Measurements from ENCODE around the gene VSTM4.

VSTM4 gene

GRCh38 chr10:49010865-49011264, 104.5 kb downstream of the VSTM4 start:
- Histone ChIP-seq H3K9ac (ENCODE audit: low read length) (no peak overlapping the region), H3K18ac (ENCODE audit: low read length) (no peak overlapping the region), H3K4ac (ENCODE audit: low read depth, low read length) (no peak overlapping the region), H3K23ac (ENCODE audit: low read length) (no peak overlapping the region), H2BK120ac (ENCODE audit: low read depth, low read length) (no peak overlapping the region), H3K27ac (ENCODE audit: low read depth, low read length) (no peak overlapping the region), H3K4me3 (ENCODE audit: low read length) (no peak overlapping the region), H4K5ac (ENCODE audit: low read length) (no peak overlapping the region), H3K4me2 (ENCODE audit: low read length) (no peak overlapping the region), H4K8ac (ENCODE audit: low read depth, low read length) (no peak overlapping the region), H3K56ac (ENCODE audit: low read length) (no peak overlapping the region), H3K36me3 (ENCODE audit: control insufficient read depth, insufficient read depth, low read length) (no peaks in the 10 kb centered on the region), H2AK5ac (ENCODE audit: low read length) (no peak overlapping the region), H2BK5ac (ENCODE audit: low read length) (no peak overlapping the region), H3K79me1 (ENCODE audit: low read length) (no peaks in the 10 kb centered on the region), H2BK15ac (replicated peaks; ENCODE audit: low read depth) (no peak overlapping the region), H3K27me3 (ENCODE audit: insufficient read depth, low read length, poor library complexity) (no peaks in the 10 kb centered on the region), H3K4me1 (ENCODE audit: control insufficient read depth, low read depth, low read length) (no peaks in the 10 kb centered on the region), H3K79me2 (ENCODE audit: control insufficient read depth, insufficient read depth, low read length) (no peaks in the 10 kb centered on the region)
- WGBS (ENCODE audit: extremely low coverage, insufficient coverage, low lambda C conversion rate), result no CpG with 5 or more reads among the region's 4 CpGs
- no peak for DNase-seq

GRCh38 chr10:49010295-49010694, 105.0 kb downstream of the VSTM4 start:
- Histone ChIP-seq H2AK5ac (ENCODE audit: low read length) (no peak overlapping the region), H3K4ac (ENCODE audit: low read depth, low read length) (no peak overlapping the region), H3K18ac (ENCODE audit: low read length) (no peak overlapping the region), H3K79me2 (ENCODE audit: control insufficient read depth, insufficient read depth, low read length) (no peaks in the 10 kb centered on the region), H4K8ac (ENCODE audit: low read depth, low read length) (no peak overlapping the region), H3K4me3 (ENCODE audit: low read length) (no peak overlapping the region), H3K4me2 (ENCODE audit: low read length) (no peak overlapping the region), H3K79me1 (ENCODE audit: low read length) (no peaks in the 10 kb centered on the region), H3K4me1 (ENCODE audit: control insufficient read depth, low read depth, low read length) (no peaks in the 10 kb centered on the region), H3K27me3 (ENCODE audit: insufficient read depth, low read length, poor library complexity) (no peaks in the 10 kb centered on the region), H3K27ac (ENCODE audit: low read depth, low read length) (no peak overlapping the region), H2BK120ac (ENCODE audit: low read depth, low read length) (no peak overlapping the region), H4K5ac (ENCODE audit: low read length) (no peak overlapping the region), H3K9ac (ENCODE audit: low read length) (no peak overlapping the region), H2BK5ac (ENCODE audit: low read length) (no peak overlapping the region), H3K36me3 (ENCODE audit: control insufficient read depth, insufficient read depth, low read length) (no peaks in the 10 kb centered on the region), H2BK15ac (replicated peaks; ENCODE audit: low read depth) (no peak overlapping the region), H3K56ac (ENCODE audit: low read length) (no peak overlapping the region), H3K23ac (ENCODE audit: low read length) (no peak overlapping the region)
- no peak for DNase-seq
- no CpG with 5 or more reads among the region's 4 CpGs for WGBS (ENCODE audit: extremely low coverage, insufficient coverage, low lambda C conversion rate)

GRCh38 chr10:49009199-49009979, 105.9 kb downstream of the VSTM4 start:
- H3K36me3 ChIP-seq (ENCODE audit: control insufficient read depth, insufficient read depth, low read length), result no peaks in the 10 kb centered on the region
- H3K4me3 ChIP-seq (ENCODE audit: low read length), result no peak overlapping the region
- no peak overlapping the region for H2BK5ac ChIP-seq (ENCODE audit: low read length)
- no peaks in the 10 kb centered on the region for H3K4me1 ChIP-seq (ENCODE audit: control insufficient read depth, low read depth, low read length)
- no peaks in the 10 kb centered on the region for H3K79me2 ChIP-seq (ENCODE audit: control insufficient read depth, insufficient read depth, low read length)
- WGBS (ENCODE audit: extremely low coverage, insufficient coverage, low lambda C conversion rate), result no CpG with 5 or more reads among the region's 8 CpGs
- no peak overlapping the region for H2AK5ac ChIP-seq (ENCODE audit: low read length)
- no peak overlapping the region for H3K18ac ChIP-seq (ENCODE audit: low read length)
- H4K5ac ChIP-seq (ENCODE audit: low read length), result no peak overlapping the region
- no peak overlapping the region for H2BK120ac ChIP-seq (ENCODE audit: low read depth, low read length)
- no peak for DNase-seq
- H3K4ac ChIP-seq (ENCODE audit: low read depth, low read length), result no peak overlapping the region
- H2BK15ac ChIP-seq (replicated peaks; ENCODE audit: low read depth), result no peak overlapping the region
- no peak overlapping the region for H3K9ac ChIP-seq (ENCODE audit: low read length)
- no peaks in the 10 kb centered on the region for H3K27me3 ChIP-seq (ENCODE audit: insufficient read depth, low read length, poor library complexity)
- no peak overlapping the region for H3K4me2 ChIP-seq (ENCODE audit: low read length)
- H4K8ac ChIP-seq (ENCODE audit: low read depth, low read length), result no peak overlapping the region
- no peak overlapping the region for H3K27ac ChIP-seq (ENCODE audit: low read depth, low read length)
- H3K56ac ChIP-seq (ENCODE audit: low read length), result no peak overlapping the region
- H3K79me1 ChIP-seq (ENCODE audit: low read length), result no peaks in the 10 kb centered on the region
- no peak overlapping the region for H3K23ac ChIP-seq (ENCODE audit: low read length)

- no peak for DNase-seq
- WGBS (ENCODE audit: extremely low coverage, insufficient coverage, low lambda C conversion rate), result no CpG with 5 or more reads among the region's 13 CpGs
Measured at GRCh38 chr10:49008505-49009198, 106.7 kb downstream of the VSTM4 start.

GRCh38 chr10:49008091-49008490, 107.2 kb downstream of the VSTM4 start:
- Histone ChIP-seq H3K56ac (ENCODE audit: low read length) (no peak overlapping the region), H2BK5ac (ENCODE audit: low read length) (no peak overlapping the region), H2BK15ac (replicated peaks; ENCODE audit: low read depth) (no peak overlapping the region), H3K4ac (ENCODE audit: low read depth, low read length) (no peak overlapping the region), H3K27me3 (ENCODE audit: insufficient read depth, low read length, poor library complexity) (no peaks in the 10 kb centered on the region), H3K79me2 (ENCODE audit: control insufficient read depth, insufficient read depth, low read length) (no peaks in the 10 kb centered on the region), H4K5ac (ENCODE audit: low read length) (no peak overlapping the region), H3K9ac (ENCODE audit: low read length) (no peak overlapping the region), H3K23ac (ENCODE audit: low read length) (no peak overlapping the region), H3K4me1 (ENCODE audit: control insufficient read depth, low read depth, low read length) (no peaks in the 10 kb centered on the region), H4K8ac (ENCODE audit: low read depth, low read length) (no peak overlapping the region), H3K79me1 (ENCODE audit: low read length) (no peaks in the 10 kb centered on the region), H3K4me2 (ENCODE audit: low read length) (no peak overlapping the region), H2AK5ac (ENCODE audit: low read length) (no peak overlapping the region), H2BK120ac (ENCODE audit: low read depth, low read length) (no peak overlapping the region), H3K18ac (ENCODE audit: low read length) (no peak overlapping the region), H3K27ac (ENCODE audit: low read depth, low read length) (no peak overlapping the region), H3K4me3 (ENCODE audit: low read length) (no peak overlapping the region), H3K36me3 (ENCODE audit: control insufficient read depth, insufficient read depth, low read length) (no peaks in the 10 kb centered on the region)
- DNase-seq, result no peak
- no CpG with 5 or more reads among the region's 1 CpG for WGBS (ENCODE audit: extremely low coverage, insufficient coverage, low lambda C conversion rate)

More at GRCh38 chr10:49008505-49009198, 106.7 kb downstream of the VSTM4 start:
- no peak overlapping the region for H3K18ac ChIP-seq (ENCODE audit: low read length)
- no peaks in the 10 kb centered on the region for H3K36me3 ChIP-seq (ENCODE audit: control insufficient read depth, insufficient read depth, low read length)
- H3K79me1 ChIP-seq (ENCODE audit: low read length), result no peaks in the 10 kb centered on the region
- no peaks in the 10 kb centered on the region for H3K79me2 ChIP-seq (ENCODE audit: control insufficient read depth, insufficient read depth, low read length)
- no peak overlapping the region for H3K9ac ChIP-seq (ENCODE audit: low read length)
- no peak overlapping the region for H2BK120ac ChIP-seq (ENCODE audit: low read depth, low read length)
- no peak overlapping the region for H3K4ac ChIP-seq (ENCODE audit: low read depth, low read length)
- H3K56ac ChIP-seq (ENCODE audit: low read length), result no peak overlapping the region
- H4K5ac ChIP-seq (ENCODE audit: low read length), result no peak overlapping the region
- no peak overlapping the region for H2BK15ac ChIP-seq (replicated peaks; ENCODE audit: low read depth)
- H4K8ac ChIP-seq (ENCODE audit: low read depth, low read length), result no peak overlapping the region
- no peak overlapping the region for H3K23ac ChIP-seq (ENCODE audit: low read length)
- no peak overlapping the region for H2AK5ac ChIP-seq (ENCODE audit: low read length)
- no peaks in the 10 kb centered on the region for H3K4me1 ChIP-seq (ENCODE audit: control insufficient read depth, low read depth, low read length)
- no peaks in the 10 kb centered on the region for H3K27me3 ChIP-seq (ENCODE audit: insufficient read depth, low read length, poor library complexity)
- no peak overlapping the region for H3K27ac ChIP-seq (ENCODE audit: low read depth, low read length)
- no peak overlapping the region for H3K4me2 ChIP-seq (ENCODE audit: low read length)
- no peak overlapping the region for H2BK5ac ChIP-seq (ENCODE audit: low read length)
- no peak overlapping the region for H3K4me3 ChIP-seq (ENCODE audit: low read length)

Measured in mesendoderm (in vitro differentiated cells).